ENCODE results near the gene ZNF260. TPM values are rescaled to one million over a fixed set of nuclear protein-coding genes. Genes with fewer than 3 reads are reported as not detected.
"Not testable (repeated sequence)": the region's sequence is repeated elsewhere in the genome, so short reads cannot be mapped to it uniquely, and the experiment has no call there.

The ZNF260 gene
- total RNA-seq, 4 donors from 2014 or later = 1.3 to 16.3 (median 3.2) TPM

DNA sequence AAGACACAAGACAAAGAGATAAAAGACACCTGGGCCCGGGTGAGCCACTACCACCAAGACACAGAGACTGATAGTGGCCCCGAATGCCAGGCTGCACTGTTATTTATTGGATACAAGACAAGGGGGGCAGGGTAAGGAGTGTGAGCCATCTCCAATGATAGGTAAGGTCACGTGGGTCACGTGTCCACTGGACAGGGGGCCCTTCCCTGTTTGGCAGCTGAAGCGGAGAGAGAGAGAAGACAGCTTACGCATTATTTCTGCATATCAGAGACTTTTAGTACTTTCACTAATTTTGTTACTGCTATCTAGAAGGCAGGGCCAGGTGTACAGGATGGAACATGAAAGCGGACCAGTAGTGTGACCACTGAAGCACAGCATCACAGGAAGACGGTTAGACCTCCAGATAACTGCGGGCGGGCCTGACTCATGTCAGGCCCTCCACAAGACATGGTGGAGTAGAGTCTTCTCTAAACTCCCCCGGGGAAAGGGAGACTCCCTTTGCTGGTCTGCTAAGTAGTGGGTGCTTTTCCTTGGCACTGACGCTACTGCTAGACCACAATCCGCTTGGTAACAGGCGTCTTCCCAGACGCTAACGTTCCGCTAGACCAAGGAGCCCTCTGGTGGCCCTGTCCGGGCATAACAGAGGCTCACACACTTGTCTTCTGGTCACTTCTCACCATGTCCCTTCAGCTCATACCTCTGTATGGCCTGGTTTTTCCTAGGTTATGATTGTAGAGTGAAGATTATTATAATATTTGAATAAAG, 35.2 kb downstream of the ZNF260 start:
- H3K4me1 ChIP-seq = peaks cover 5 to 10% of the 10 kb centered on the region in 2 donors
- in situ Hi-C loops (cut with MboI; ENCODE audit: low sequenced_read_pairs in 4 of 4); DNase-seq; H3K27me3 ChIP-seq; intact Hi-C loops (cut with DNase I; ENCODE audit: low total_unique reads); H3K36me3 ChIP-seq; H3K27ac ChIP-seq; H3K4me3 ChIP-seq; ATAC-seq: not testable (repeated sequence)
- H3K9me3 ChIP-seq = peaks cover 0 to 11% (median 0%) of the 10 kb centered on the region in 3 donors
- TF ChIP-seq, protein P1, sequence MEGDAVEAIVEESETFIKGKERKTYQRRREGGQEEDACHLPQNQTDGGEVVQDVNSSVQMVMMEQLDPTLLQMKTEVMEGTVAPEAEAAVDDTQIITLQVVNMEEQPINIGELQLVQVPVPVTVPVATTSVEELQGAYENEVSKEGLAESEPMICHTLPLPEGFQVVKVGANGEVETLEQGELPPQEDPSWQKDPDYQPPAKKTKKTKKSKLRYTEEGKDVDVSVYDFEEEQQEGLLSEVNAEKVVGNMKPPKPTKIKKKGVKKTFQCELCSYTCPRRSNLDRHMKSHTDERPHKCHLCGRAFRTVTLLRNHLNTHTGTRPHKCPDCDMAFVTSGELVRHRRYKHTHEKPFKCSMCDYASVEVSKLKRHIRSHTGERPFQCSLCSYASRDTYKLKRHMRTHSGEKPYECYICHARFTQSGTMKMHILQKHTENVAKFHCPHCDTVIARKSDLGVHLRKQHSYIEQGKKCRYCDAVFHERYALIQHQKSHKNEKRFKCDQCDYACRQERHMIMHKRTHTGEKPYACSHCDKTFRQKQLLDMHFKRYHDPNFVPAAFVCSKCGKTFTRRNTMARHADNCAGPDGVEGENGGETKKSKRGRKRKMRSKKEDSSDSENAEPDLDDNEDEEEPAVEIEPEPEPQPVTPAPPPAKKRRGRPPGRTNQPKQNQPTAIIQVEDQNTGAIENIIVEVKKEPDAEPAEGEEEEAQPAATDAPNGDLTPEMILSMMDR (IDR thresholded peaks at IDR 0.05 in 4 of 5, conservative IDR thresholded peaks at IDR 0.05 in 1 of 5) = peak in 3 of 5 experiments; percentile 14 to 49 (median 26)

DNA sequence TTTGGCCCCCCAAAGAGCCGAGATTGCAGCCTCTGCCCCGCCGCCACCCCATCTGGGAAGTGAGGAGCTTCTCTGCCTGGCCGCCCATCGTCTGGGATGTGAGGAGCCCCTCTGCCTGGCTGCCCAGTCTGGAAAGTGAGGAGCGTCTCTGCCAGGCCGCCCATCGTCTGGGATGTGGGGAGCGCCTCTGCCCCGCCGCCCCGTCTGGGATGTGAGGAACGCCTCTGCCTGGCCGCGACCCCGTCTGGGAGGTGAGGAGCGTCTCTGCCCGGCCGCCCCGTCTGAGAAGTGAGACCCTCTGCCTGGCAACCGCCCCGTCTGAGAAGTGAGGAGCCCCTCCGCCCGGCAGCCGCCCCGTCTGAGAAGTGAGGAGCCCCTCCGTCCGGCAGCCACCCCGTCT, 37.2 kb downstream of the ZNF260 start:
- H3K27me3 ChIP-seq; ATAC-seq; H3K36me3 ChIP-seq; DNase-seq; in situ Hi-C loops (cut with MboI; ENCODE audit: low sequenced_read_pairs in 4 of 4); H3K27ac ChIP-seq; intact Hi-C loops (cut with DNase I; ENCODE audit: low total_unique reads); H3K4me3 ChIP-seq: not testable (repeated sequence)
- peaks cover 5 to 11% of the 10 kb centered on the region in 2 donors for H3K4me1 ChIP-seq
- H3K9me3 ChIP-seq = peaks cover 0 to 11% (median 0%) of the 10 kb centered on the region in 3 donors

DNA sequence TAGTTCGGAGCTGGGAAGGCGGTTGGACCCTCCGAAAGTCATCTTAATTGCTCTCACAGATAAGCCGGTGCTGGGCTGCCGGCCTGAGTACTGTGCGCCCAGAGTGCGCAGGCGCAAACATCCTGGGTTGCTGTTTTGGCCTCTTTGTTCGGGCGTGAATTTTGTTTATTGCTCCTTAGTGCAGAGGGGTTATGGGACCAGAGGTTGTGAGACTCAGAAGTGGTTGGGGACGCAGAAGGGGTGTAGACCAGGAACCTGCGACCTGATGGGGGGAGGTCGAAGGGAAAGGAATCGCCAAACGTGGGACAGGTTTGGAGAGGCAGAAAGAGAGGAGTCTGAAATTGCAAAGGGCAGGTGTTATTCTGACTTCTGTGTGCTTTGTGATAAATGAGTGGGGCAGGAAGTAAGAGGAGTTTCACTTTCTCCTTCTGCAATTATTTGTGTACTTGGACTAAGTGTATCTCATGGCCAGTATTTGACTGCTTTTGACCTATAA, 38.1 kb downstream of the ZNF260 start:
- Histone ChIP-seq H3K4me1 (peaks cover 5 to 11% of the 10 kb centered on the region in 2 donors), H3K27me3 (no peaks in the 10 kb centered on the region), H3K36me3 (peaks cover 0 to 8% of the 10 kb centered on the region in 2 donors), H3K9me3 (peaks cover 0 to 11% (median 0%) of the 10 kb centered on the region in 3 donors), H3K4me3 (peak overlapping the region; percentile 76 to 98 (median 76)), H3K27ac (peak overlapping the region; percentile 90 to 98 (median 91))
- ATAC-seq (no peak), DNase-seq (no peak)
- TF ChIP-seq, protein P1 (IDR thresholded peaks at IDR 0.05 in 4 of 5, conservative IDR thresholded peaks at IDR 0.05 in 1 of 5) = no peak
- TF ChIP-seq POLR2A (IDR thresholded peaks at IDR 0.05) = no peak
- intact Hi-C loops (cut with DNase I; ENCODE audit: low total_unique reads) (loop anchor here (1.0 to 10.0 kb wide), 8 partner anchors 38 to 682 kb away; partner anchors contain the start of genes ZFP14, ZNF146, ZNF260 and ZNF345), in situ Hi-C loops (cut with MboI; ENCODE audit: low sequenced_read_pairs in 4 of 4) (no loop called here)

DNA sequence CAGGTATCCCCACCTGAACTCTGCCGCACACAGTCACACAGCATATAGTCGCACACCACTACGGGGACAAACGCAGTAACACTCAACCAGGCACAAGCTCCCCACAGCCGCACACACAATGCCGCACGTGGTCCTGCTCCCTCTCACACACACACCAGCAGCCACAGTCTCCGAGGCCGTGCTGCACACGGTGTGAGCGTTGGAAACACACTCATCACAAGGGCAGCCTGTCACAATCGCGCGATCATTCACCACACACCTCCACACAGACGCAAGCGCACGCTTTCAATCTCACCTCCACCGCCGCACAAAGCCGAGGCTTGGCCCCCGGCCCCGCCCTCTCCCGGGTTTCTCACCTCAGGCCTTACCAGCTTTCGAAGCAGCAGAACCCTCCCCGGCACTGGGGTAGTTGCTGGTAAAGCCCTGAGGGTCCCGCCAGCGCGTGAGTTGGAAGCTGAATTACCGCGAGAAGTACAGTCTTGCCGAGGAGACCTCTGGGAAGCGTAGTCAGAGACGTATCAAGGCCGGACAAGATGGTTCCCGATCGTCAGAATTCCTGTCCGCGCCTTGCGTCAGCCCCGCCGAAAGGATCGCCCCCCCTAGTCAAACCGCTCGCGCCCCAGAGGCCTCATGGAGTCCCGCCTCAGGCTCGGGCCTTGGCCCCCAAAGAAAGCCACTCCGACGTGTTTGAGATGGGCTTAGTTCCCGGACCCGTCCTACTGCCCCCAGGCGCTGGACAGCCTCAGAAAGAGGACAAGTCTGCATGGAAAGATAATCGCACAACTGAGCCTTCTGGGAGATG, 38.8 kb downstream of the ZNF260 start, which contains the start of gene ZNF566:
Gene ZNF566 (minus strand): TSS at position 444 of the 802 bp plus-strand sequence. CDS start 13,004 bp downstream, outside the sequence.
- in situ Hi-C loops (cut with MboI; ENCODE audit: low sequenced_read_pairs in 4 of 4) = no loop called here
- ATAC-seq (peak; percentile 99 to 100), DNase-seq (peak; percentile 75 to 89)
- Histone ChIP-seq H3K27ac (peak within 1 kb of the TSS; percentile 90 to 98 (median 91)), H3K4me1 (peaks cover 5 to 11% of the 10 kb centered on the region in 2 donors), H3K4me3 (peak within 1 kb of the TSS; percentile 76 to 98 (median 76)), H3K36me3 (peaks cover 0 to 13% of the 10 kb centered on the region in 2 donors), H3K27me3 (no peaks in the 10 kb centered on the region), H3K9me3 (peaks cover 0 to 11% (median 0%) of the 10 kb centered on the region in 3 donors)
- TF ChIP-seq, protein P1 (IDR thresholded peaks at IDR 0.05 in 4 of 5, conservative IDR thresholded peaks at IDR 0.05 in 1 of 5) = no peak
- peak; percentile 28 to 33 for TF ChIP-seq POLR2A (IDR thresholded peaks at IDR 0.05)
- intact Hi-C loops (cut with DNase I; ENCODE audit: low total_unique reads) = loop anchor here (1.0 to 10.0 kb wide), 8 partner anchors 39 to 683 kb away; partner anchors contain the start of genes ZFP14, ZNF146, ZNF260 and ZNF345

All from gastrocnemius medialis (tissue), 4 donors.